Measurements from ENCODE around the gene PCDHA12.

Gene PCDHA12

DNA sequence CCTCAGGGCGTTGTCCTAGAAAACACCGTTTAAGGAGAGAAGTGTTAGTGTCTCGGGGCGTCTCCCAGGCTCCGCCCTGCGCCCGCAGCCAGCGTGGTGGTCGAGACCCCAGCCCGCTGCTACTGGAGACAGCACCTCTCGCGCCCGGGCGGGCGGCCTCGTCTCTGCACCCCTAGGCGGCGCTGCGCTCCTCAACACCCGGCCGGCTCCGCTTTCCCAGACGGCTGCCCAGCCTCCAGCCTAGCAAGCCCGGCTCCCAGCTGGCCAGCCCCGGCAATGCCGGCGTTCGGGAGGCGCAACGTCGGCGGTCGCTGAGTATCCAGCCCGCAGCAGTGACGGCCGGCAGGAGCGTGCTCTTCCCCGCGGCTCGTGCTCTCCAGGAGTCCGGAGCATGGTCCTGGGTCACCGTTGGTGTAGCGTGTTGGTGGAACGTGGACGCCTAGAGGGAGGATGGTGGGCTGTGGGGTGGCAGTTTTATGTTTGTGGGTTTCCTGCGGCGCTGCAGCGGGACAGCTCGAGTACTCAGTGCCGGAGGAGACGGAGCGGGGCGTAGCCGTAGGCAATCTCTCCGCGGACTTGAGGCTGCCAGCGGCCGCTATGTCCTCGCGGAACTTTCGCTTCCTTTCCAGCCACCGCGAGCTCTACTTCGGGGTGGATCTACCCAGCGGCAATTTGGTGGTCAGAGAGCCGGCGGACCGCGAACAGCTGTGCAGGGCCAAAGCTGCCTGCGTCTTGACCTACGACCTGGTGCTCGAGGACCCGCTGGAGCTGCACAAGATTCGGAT lies 51.5 kb downstream of the PCDHA12 start:
- no peak overlapping the region for H3K9ac ChIP-seq (ENCODE audit: low read length)
- no peak overlapping the region for H3K27ac ChIP-seq (ENCODE audit: low read depth, low read length, poor library complexity, severe bottlenecking)
- H3K4me3 ChIP-seq (ENCODE audit: low read depth, low read length, poor library complexity, severe bottlenecking): no peak overlapping the region

DNA sequence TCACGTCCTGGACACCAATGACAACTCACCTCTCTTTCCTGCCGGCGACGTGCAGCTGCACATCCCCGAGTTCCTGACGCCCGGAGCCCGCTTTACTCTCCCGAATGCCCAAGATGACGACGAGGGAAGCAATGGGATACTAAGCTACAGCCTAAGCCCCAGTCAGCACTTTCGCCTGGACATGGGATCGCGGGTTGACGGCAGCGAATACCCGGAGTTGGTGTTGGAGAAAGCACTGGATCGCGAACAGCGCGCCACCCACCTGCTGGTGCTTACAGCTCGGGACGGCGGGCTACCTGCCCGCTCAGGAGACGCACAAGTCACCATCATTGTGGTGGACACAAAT lies 52.1 kb downstream of the PCDHA12 start:
- Histone ChIP-seq H3K4me2 (ENCODE audit: low read length) (no peak overlapping the region), H3K27me3 (ENCODE audit: insufficient read depth, low read length) (no peaks in the 10 kb centered on the region), H3K27ac (ENCODE audit: low read depth, low read length, poor library complexity, severe bottlenecking) (no peak overlapping the region), H3K9ac (ENCODE audit: low read length) (no peak overlapping the region), H3K4me3 (ENCODE audit: low read depth, low read length, poor library complexity, severe bottlenecking) (no peak overlapping the region), H2AFZ (ENCODE audit: low read length) (no peak overlapping the region), H3K9me3 (ENCODE audit: low read length) (no peaks in the 10 kb centered on the region), H3K36me3 (ENCODE audit: insufficient read depth, low read length) (no peaks in the 10 kb centered on the region), H3K9me2 (ENCODE audit: low read depth, low read length) (no peaks in the 10 kb centered on the region), H4K20me1 (ENCODE audit: insufficient read depth, low read length) (no peaks in the 10 kb centered on the region), H3K4me1 (ENCODE audit: insufficient read depth, low read length, severe bottlenecking) (no peaks in the 10 kb centered on the region), H3F3A (ENCODE audit: insufficient read depth, low read length) (no peaks in the 10 kb centered on the region), H3K79me2 (ENCODE audit: insufficient read depth, low read length) (no peaks in the 10 kb centered on the region)
- no peak for TF ChIP-seq EZH2 (IDR thresholded peaks at IDR 0.05; ENCODE audit: borderline replicate concordance, low read length)
- TF ChIP-seq, protein P1, sequence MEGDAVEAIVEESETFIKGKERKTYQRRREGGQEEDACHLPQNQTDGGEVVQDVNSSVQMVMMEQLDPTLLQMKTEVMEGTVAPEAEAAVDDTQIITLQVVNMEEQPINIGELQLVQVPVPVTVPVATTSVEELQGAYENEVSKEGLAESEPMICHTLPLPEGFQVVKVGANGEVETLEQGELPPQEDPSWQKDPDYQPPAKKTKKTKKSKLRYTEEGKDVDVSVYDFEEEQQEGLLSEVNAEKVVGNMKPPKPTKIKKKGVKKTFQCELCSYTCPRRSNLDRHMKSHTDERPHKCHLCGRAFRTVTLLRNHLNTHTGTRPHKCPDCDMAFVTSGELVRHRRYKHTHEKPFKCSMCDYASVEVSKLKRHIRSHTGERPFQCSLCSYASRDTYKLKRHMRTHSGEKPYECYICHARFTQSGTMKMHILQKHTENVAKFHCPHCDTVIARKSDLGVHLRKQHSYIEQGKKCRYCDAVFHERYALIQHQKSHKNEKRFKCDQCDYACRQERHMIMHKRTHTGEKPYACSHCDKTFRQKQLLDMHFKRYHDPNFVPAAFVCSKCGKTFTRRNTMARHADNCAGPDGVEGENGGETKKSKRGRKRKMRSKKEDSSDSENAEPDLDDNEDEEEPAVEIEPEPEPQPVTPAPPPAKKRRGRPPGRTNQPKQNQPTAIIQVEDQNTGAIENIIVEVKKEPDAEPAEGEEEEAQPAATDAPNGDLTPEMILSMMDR (IDR thresholded peaks at IDR 0.05; ENCODE audit: low read length): no peak

More for the DNA sequence above, 51.5 kb downstream of the PCDHA12 start:
- Histone ChIP-seq H3F3A (ENCODE audit: insufficient read depth, low read length) (no peaks in the 10 kb centered on the region), H3K4me2 (ENCODE audit: low read length) (no peak overlapping the region), H3K4me1 (ENCODE audit: insufficient read depth, low read length, severe bottlenecking) (no peaks in the 10 kb centered on the region), H3K27me3 (ENCODE audit: insufficient read depth, low read length) (no peaks in the 10 kb centered on the region), H4K20me1 (ENCODE audit: insufficient read depth, low read length) (no peaks in the 10 kb centered on the region), H3K79me2 (ENCODE audit: insufficient read depth, low read length) (no peaks in the 10 kb centered on the region), H3K9me3 (ENCODE audit: low read length) (no peaks in the 10 kb centered on the region), H2AFZ (ENCODE audit: low read length) (no peak overlapping the region), H3K36me3 (ENCODE audit: insufficient read depth, low read length) (no peaks in the 10 kb centered on the region), H3K9me2 (ENCODE audit: low read depth, low read length) (no peaks in the 10 kb centered on the region)
- TF ChIP-seq EZH2 (IDR thresholded peaks at IDR 0.05; ENCODE audit: borderline replicate concordance, low read length): no peak
- TF ChIP-seq, protein P1 (IDR thresholded peaks at IDR 0.05; ENCODE audit: low read length): no peak
